Stomach (tissue), 4 donors: Measurements from ENCODE around the gene CNDP2.

ENCODE experiments used
- POLR2A ChIP-seq, 4 donors: fragments of 450-650 bp; IDR thresholded peaks; one replicate each; pipeline ENCODE4 v1.6.1; 2016; ENCODE audit warnings: antibody characterized with exemption in 4 of 4, control low read depth in 2 of 4, mild to moderate bottlenecking in 1 of 4, moderate library complexity in 1 of 4
- TF ChIP-seq, protein P1 (sequence below), 7 experiments: fragments of 450-650 bp in 4 of 7; fragments of 200-600 bp in 3 of 7; sonication (generic) in 3 of 7; IDR thresholded peaks; one replicate each; pipeline ENCODE4 v1.5.1; 2016 to 2019; ENCODE audit warnings: antibody characterized with exemption in 7 of 7, control low read depth in 2 of 7, mild to moderate bottlenecking in 1 of 7

DNA sequence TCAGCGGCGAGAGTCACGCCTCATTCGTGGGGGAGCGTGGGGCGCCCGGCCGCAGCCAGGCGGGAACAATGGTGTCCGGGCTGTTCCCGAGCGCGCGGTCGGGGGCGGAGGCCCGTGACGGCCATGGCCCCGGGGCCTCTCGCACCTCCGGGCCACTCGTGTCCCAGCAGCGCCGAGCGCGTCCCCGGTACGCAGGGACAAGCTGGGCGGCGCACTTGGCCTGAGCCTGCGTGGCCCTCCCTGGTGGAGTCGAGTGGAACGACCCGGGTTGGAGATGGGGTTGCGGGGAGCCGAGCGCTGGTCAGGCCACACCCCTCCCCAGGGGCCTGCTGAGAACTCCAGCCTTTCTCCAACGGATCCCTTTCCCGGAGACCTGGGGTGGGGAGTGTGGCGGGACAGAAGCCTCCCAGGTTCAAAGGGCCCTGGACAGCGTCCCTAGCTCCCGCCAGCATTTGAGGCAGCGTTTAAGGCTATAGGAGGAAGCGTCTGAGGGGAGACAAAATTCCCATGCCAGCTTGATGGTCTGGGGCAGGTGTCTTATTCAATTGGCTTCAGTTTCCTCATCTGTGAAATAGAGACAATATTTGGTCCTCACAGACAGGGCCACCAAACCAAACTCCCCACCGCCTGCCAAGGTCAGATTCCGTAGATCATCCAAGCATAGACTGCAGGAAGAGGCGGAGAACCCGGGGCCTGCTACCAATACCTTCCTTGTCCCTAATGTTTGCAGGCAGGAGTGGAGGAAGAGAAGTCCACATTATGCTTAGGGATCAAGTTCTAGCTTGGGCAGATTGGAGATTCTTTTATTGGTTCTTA lies 553 bp downstream of the CNDP2 start:
- TF ChIP-seq, protein P1, sequence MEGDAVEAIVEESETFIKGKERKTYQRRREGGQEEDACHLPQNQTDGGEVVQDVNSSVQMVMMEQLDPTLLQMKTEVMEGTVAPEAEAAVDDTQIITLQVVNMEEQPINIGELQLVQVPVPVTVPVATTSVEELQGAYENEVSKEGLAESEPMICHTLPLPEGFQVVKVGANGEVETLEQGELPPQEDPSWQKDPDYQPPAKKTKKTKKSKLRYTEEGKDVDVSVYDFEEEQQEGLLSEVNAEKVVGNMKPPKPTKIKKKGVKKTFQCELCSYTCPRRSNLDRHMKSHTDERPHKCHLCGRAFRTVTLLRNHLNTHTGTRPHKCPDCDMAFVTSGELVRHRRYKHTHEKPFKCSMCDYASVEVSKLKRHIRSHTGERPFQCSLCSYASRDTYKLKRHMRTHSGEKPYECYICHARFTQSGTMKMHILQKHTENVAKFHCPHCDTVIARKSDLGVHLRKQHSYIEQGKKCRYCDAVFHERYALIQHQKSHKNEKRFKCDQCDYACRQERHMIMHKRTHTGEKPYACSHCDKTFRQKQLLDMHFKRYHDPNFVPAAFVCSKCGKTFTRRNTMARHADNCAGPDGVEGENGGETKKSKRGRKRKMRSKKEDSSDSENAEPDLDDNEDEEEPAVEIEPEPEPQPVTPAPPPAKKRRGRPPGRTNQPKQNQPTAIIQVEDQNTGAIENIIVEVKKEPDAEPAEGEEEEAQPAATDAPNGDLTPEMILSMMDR (IDR thresholded peaks at IDR 0.05): peak in 3 of 7 experiments; percentile 10 to 27 (median 20)
- TF ChIP-seq POLR2A (IDR thresholded peaks at IDR 0.05): peak in 1 of 4 donors; percentile 45
